SK-N-SH treated with all-trans-retinoic acid at 6 μM for 48 hours (cell line): ENCODE data around the gene CLDN8.

Source experiments
- ESRRG ChIP-seq: fragments of 250-450 bp; sonication (Bioruptor Pico); IDR thresholded peaks from 2 replicates; pipeline ENCODE4 v1.6.1; 2021; ENCODE audit warnings: mild to moderate bottlenecking
- OSR1 ChIP-seq: fragments of 250-450 bp; sonication (Bioruptor Pico); IDR thresholded peaks from 2 replicates; pipeline ENCODE4 v1.8.0; 2022; ENCODE audit warnings: moderate library complexity, mild to moderate bottlenecking, inconsistent platforms
- POU6F1 ChIP-seq: fragments of 250-450 bp; sonication (Bioruptor Pico); IDR thresholded peaks from 2 replicates; pipeline ENCODE4 v1.8.0; 2021; ENCODE audit warnings: low read depth, mild to moderate bottlenecking, moderate library complexity, borderline replicate concordance
- ZC3H10 ChIP-seq: fragments of 250-450 bp; sonication (Bioruptor Pico); IDR thresholded peaks from 2 replicates; pipeline ENCODE4 v1.5.1; 2021; ENCODE audit warnings: mild to moderate bottlenecking, moderate library complexity
- ZFP30 ChIP-seq: fragments of 450-650 bp; formaldehyde crosslinking; IDR thresholded peaks from 2 replicates; pipeline ENCODE4 v1.5.0; 2022; ENCODE audit warnings: mild to moderate bottlenecking, moderate library complexity
- TF ChIP-seq, protein P1 (sequence below): fragments of 250-450 bp; sonication (Bioruptor Pico); IDR thresholded peaks from 2 replicates; pipeline ENCODE4 v1.5.1; 2021; ENCODE audit warnings: mild to moderate bottlenecking, moderate library complexity

DNA sequence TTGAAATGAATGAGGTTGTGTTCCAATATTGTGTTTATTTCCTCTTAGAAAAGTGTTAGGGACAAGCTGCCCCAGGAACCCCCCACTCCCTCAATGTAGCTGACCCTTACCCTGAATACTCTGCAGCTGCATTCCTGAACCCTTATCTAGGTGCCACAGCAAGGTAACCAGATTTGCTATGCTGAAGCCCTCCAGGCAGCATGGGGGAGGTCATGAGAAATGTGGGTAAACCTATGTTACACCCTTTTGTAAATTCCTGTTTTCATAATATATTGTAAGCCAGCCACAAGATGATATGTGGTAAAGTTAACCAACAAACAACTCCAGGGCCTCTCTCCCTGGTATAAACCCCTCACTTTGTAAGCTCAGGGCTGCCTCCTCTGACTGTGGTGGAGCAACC, 27.8 kb upstream of the CLDN8 start:
- TF ChIP-seq POU6F1 (CRISPR knock-in tag) (no peak), ZFP30 (CRISPR knock-in tag) (no peak), OSR1 (no peak), ESRRG (no peak), ZC3H10 (no peak)
- TF ChIP-seq, protein P1, sequence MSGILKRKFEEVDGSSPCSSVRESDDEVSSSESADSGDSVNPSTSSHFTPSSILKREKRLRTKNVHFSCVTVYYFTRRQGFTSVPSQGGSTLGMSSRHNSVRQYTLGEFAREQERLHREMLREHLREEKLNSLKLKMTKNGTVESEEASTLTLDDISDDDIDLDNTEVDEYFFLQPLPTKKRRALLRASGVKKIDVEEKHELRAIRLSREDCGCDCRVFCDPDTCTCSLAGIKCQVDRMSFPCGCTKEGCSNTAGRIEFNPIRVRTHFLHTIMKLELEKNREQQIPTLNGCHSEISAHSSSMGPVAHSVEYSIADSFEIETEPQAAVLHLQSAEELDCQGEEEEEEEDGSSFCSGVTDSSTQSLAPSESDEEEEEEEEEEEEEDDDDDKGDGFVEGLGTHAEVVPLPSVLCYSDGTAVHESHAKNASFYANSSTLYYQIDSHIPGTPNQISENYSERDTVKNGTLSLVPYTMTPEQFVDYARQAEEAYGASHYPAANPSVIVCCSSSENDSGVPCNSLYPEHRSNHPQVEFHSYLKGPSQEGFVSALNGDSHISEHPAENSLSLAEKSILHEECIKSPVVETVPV (CRISPR knock-in tag): no peak
